ENCODE data around the gene TCF7. TPM values are rescaled to one million over a fixed set of nuclear protein-coding genes. Genes with fewer than 3 reads are reported as not detected.

TCF7 gene
- total RNA-seq, 1 donor from 2014 or later: 7.0 TPM

DNA sequence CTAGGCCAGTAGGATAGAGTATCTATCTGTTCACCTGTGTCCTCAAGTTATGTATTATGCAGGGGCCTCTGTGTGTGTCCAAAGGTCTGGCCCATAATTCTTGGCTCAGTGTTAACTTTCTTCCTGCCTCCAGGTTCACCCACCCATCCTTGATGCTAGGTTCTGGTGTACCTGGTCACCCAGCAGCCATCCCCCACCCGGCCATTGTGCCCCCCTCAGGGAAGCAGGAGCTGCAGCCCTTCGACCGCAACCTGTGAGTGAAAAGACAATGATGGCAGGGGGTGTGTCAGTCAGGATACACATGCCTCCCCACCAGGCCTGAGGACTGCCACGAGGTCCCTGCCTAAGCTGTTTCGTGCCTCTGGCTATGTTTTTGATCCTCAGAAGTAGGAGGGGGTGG is 27.6 kb downstream of the TCF7 start:
- Histone ChIP-seq H3K27ac (no peak overlapping the region), H3K4me3 (no peak overlapping the region), H3K4me1 (peaks cover 4% of the 10 kb centered on the region), H3K9me3 (no peaks in the 10 kb centered on the region), H3K36me3 (peaks cover 51% of the 10 kb centered on the region), H3K27me3 (no peaks in the 10 kb centered on the region)
- DNase-seq (peak; percentile 48), ATAC-seq (no peak)
- intact Hi-C loops (cut with DNase I): loop anchor here (5.0 kb wide), 1 partner anchor 40 kb away; no protein-coding TSS in a partner anchor
- TF ChIP-seq CTCF (IDR thresholded peaks at IDR 0.05): no peak

- H3K4me3 ChIP-seq: no peak overlapping the region
- H3K9me3 ChIP-seq: no peaks in the 10 kb centered on the region
- intact Hi-C loops (cut with DNase I): loop anchor here (5.0 kb wide), 1 partner anchor 41 kb away; no protein-coding TSS in a partner anchor
- no peak for TF ChIP-seq CTCF (IDR thresholded peaks at IDR 0.05)
- no peak overlapping the region for H3K27ac ChIP-seq
- ATAC-seq (no peak), DNase-seq (peak; percentile 44)
- peaks cover 4% of the 10 kb centered on the region for H3K4me1 ChIP-seq
- H3K27me3 ChIP-seq: no peaks in the 10 kb centered on the region
- peaks cover 51% of the 10 kb centered on the region for H3K36me3 ChIP-seq
These were observed 28.3 kb downstream of the TCF7 start for GRCh38 chr5:134142806-134143205.

DNA sequence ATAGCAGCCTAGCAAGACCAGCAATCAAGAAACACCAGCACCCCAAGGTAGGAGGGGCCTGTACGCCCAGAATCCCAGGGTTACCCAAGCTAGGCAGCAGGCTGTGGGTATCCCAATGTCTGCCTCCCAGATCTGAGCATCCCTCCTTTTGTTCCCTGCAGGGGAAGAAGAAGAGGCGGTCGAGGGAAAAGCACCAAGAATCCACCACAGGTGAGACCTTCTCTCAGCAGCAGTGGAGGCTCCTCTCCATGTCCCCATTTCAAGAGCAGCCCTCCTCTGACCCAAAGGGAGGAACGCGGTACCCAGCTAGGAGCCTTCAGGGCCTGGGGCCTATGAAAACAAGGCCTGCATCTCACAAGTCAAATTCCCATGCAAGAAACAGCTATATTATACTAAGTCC is 28.9 kb downstream of the TCF7 start:
- Histone ChIP-seq H3K27me3 (no peaks in the 10 kb centered on the region), H3K9me3 (no peaks in the 10 kb centered on the region), H3K4me3 (no peak overlapping the region), H3K27ac (no peak overlapping the region), H3K4me1 (peaks cover 4% of the 10 kb centered on the region), H3K36me3 (peaks cover 51% of the 10 kb centered on the region)
- peak; percentile 19 for DNase-seq
- intact Hi-C loops (cut with DNase I): loop anchor here (5.0 kb wide), 1 partner anchor 41 kb away; no protein-coding TSS in a partner anchor
- ATAC-seq: no peak
- TF ChIP-seq CTCF (IDR thresholded peaks at IDR 0.05): no peak

- no peak for TF ChIP-seq CTCF (IDR thresholded peaks at IDR 0.05)
- H3K4me1 ChIP-seq: peaks cover 4% of the 10 kb centered on the region
- DNase-seq (peak; percentile 40), ATAC-seq (no peak)
- peaks cover 59% of the 10 kb centered on the region for H3K36me3 ChIP-seq
- no peaks in the 10 kb centered on the region for H3K27me3 ChIP-seq
- H3K27ac ChIP-seq: no peak overlapping the region
- intact Hi-C loops (cut with DNase I): loop anchor here (5.0 kb wide), 1 partner anchor 42 kb away; no protein-coding TSS in a partner anchor
- H3K4me3 ChIP-seq: no peak overlapping the region
- H3K9me3 ChIP-seq: no peaks in the 10 kb centered on the region
These were observed 29.8 kb downstream of the TCF7 start for GRCh38 chr5:134143944-134144941.

GRCh38 chr5:134145041-134145757 is 30.7 kb downstream of the TCF7 start:
- Histone ChIP-seq H3K27ac (no peak overlapping the region), H3K36me3 (peaks cover 67% of the 10 kb centered on the region), H3K9me3 (no peaks in the 10 kb centered on the region), H3K4me1 (peaks cover 12% of the 10 kb centered on the region), H3K27me3 (no peaks in the 10 kb centered on the region), H3K4me3 (no peak overlapping the region)
- DNase-seq (peak; percentile 17), ATAC-seq (no peak)
- no peak for TF ChIP-seq CTCF (IDR thresholded peaks at IDR 0.05)
- intact Hi-C loops (cut with DNase I): no loop called here

All from upper lobe of right lung (tissue), 1 donor.